GM20000 (cell line): ENCODE measurements around the gene KIRREL2.
A peak's percentile ranks its signal among the peaks of the same experiment; 100 is the strongest.

Experiments used
- DNase-seq: peaks from one replicate; pipeline ENCODE4 v3.0.0; 2012; ENCODE audit warnings: low spot score
- CTCF ChIP-seq: IDR thresholded peaks from 2 replicates; pipeline ENCODE4 v1.5.1; 2012; ENCODE audit warnings: mild to moderate bottlenecking, control low read depth; ENCODE audit errors: extremely low read depth, missing control alignments

The KIRREL2 gene

GRCh38 chr19:35911173-35911572 lies 54.5 kb downstream of the KIRREL2 start:
- peak; percentile 5 for DNase-seq

GRCh38 chr19:35911790-35912189 lies 55.1 kb downstream of the KIRREL2 start:
- DNase-seq, result peak; percentile 4

More at GRCh38 chr19:35911173-35911572, 54.5 kb downstream of the KIRREL2 start:
- TF ChIP-seq CTCF, result no peak

GRCh38 chr19:35913589-35913988 lies 56.9 kb downstream of the KIRREL2 start:
- no peak for TF ChIP-seq CTCF
- DNase-seq, result peak; percentile 39

More at GRCh38 chr19:35911790-35912189, 55.1 kb downstream of the KIRREL2 start:
- no peak for TF ChIP-seq CTCF

- peak; percentile 10 for DNase-seq
- TF ChIP-seq CTCF, result no peak
These were observed 58.7 kb downstream of the KIRREL2 start for GRCh38 chr19:35915443-35915842.
